Measurements from ENCODE around the gene APC2.

APC2 gene

GRCh38 chr19:1482361-1483130 is 32.6 kb downstream of the APC2 start:
- no peak for DNase-seq

- DNase-seq = no peak
Observed at GRCh38 chr19:1483131-1483978, 33.4 kb downstream of the APC2 start.

- DNase-seq = no peak
Observed at GRCh38 chr19:1483979-1484428, 34.1 kb downstream of the APC2 start.

GRCh38 chr19:1486720-1487575 is 37.0 kb downstream of the APC2 start:
- DNase-seq = no peak

GRCh38 chr19:1487576-1488281 is 37.8 kb downstream of the APC2 start:
- DNase-seq = no peak

- DNase-seq = no peak
Observed at GRCh38 chr19:1488282-1488601, 38.3 kb downstream of the APC2 start.

- DNase-seq = no peak
Observed at GRCh38 chr19:1489463-1490310, 39.8 kb downstream of the APC2 start.

GRCh38 chr19:1490311-1491113 is 40.6 kb downstream of the APC2 start, which contains the start of gene PCSK4:
TSS of gene PCSK4 (minus strand) at chr19:1490350. CDS start at chr19:1490346, 4 bp downstream.
- peak; percentile 96 to 97 for DNase-seq

GRCh38 chr19:1491114-1491848 is 41.4 kb downstream of the APC2 start, which contains the start of gene REEP6:
TSS of gene REEP6 (plus strand) at chr19:1491181. CDS start at chr19:1491270, 89 bp downstream.
- no peak for DNase-seq

GRCh38 chr19:1491849-1492170 is 41.9 kb downstream of the APC2 start:
- DNase-seq = no peak

GRCh38 chr19:1492474-1493006 is 42.6 kb downstream of the APC2 start:
- DNase-seq = no peak

GRCh38 chr19:1494115-1494815 is 44.3 kb downstream of the APC2 start:
- no peak for DNase-seq

- DNase-seq = no peak
Observed at GRCh38 chr19:1495051-1495798, 45.3 kb downstream of the APC2 start.

- DNase-seq = no peak
Observed at GRCh38 chr19:1495799-1496713, 46.1 kb downstream of the APC2 start.

- DNase-seq = no peak
Observed at GRCh38 chr19:1496714-1497577, 47.0 kb downstream of the APC2 start.
